C4-2B (cell line): Measurements from ENCODE around the gene COX8C.

Experiments used
- CTCF ChIP-seq: fragments of 450-650 bp; conservative IDR thresholded peaks from 2 replicates; pipeline ENCODE4 v1.5.1; 2017; ENCODE audit warnings: mild to moderate bottlenecking
- ZFX ChIP-seq: fragments of 450-650 bp; IDR thresholded peaks from 2 replicates; pipeline ENCODE4 v1.6.1; 2017

- TF ChIP-seq CTCF (no peak), ZFX (no peak)
Measured at GRCh38 chr14:93303659-93304058, 43.3 kb upstream of the COX8C start.
